Pericardium fibroblast (primary cell): ENCODE measurements around the gene IL11RA. TPM values are rescaled to one million over a fixed set of nuclear protein-coding genes. Genes with fewer than 3 reads are reported as not detected.

Source experiments
- total RNA-seq: library from RNA; depleted of rRNA; stranded (reverse); fragments of >200 nt; gene quantifications from 2 replicates; pipeline ENCODE4 v1.2.3, GENCODE V29; 2015

Gene IL11RA
- 40.8 and 72.8 TPM in 2 replicates for total RNA-seq

GRCh38 chr9:34651876-34652601, at the start of gene IL11RA:
TSS of gene IL11RA (plus strand) at chr9:34652185. CDS start at chr9:34655218, 3,033 bp downstream.

GRCh38 chr9:34611811-34612787, 39.9 kb upstream of the IL11RA start, which contains the start of gene RPP25L:
TSS of gene RPP25L (minus strand) at chr9:34612097. CDS start at chr9:34611296, 801 bp downstream.

GRCh38 chr9:34620061-34620994, 31.7 kb upstream of the IL11RA start, which contains the start of gene DCTN3:
TSS of gene DCTN3 (minus strand) at chr9:34620495. CDS start at chr9:34620464, 31 bp downstream.

GRCh38 chr9:34628656-34629490, 23.1 kb upstream of the IL11RA start, which contains the start of gene ARID3C:
TSS of gene ARID3C (minus strand) at chr9:34629066. CDS start at chr9:34628014, 1,052 bp downstream.

GRCh38 chr9:34637356-34638137, 14.4 kb upstream of the IL11RA start, which contains the start of gene SIGMAR1:
TSS of gene SIGMAR1 (minus strand) at chr9:34637787. CDS start at chr9:34637697, 90 bp downstream.

GRCh38 chr9:34646211-34647083, 5.5 kb upstream of the IL11RA start, which contains the start of gene GALT:
TSS of gene GALT (plus strand) at chr9:34646675. CDS start at chr9:34646705, 30 bp downstream.

GRCh38 chr9:34662526-34663302, 10.7 kb downstream of the IL11RA start, which contains the start of gene CCL27:
TSS of gene CCL27 (minus strand) at chr9:34662657. CDS start at chr9:34662633, 24 bp downstream.

GRCh38 chr9:34690983-34691935, 39.3 kb downstream of the IL11RA start, which contains the start of gene CCL19:
TSS of gene CCL19 (minus strand) at chr9:34691276. CDS start at chr9:34691139, 137 bp downstream.

GRCh38 chr9:34710023-34710422, 58.0 kb downstream of the IL11RA start, which contains the start of gene CCL21:
TSS of gene CCL21 (minus strand) at chr9:34710136. CDS start at chr9:34710066, 70 bp downstream.

Other genes starting within 250 kb of the IL11RA start
- gene FAM219A, start 193.6 kb upstream of the IL11RA start, total RNA-seq = 8.5 and 10.6 TPM in 2 replicates
- gene DNAI1, start 193.4 kb upstream of the IL11RA start, total RNA-seq = not detected in 2 replicates
- not detected in 2 replicates for gene ENHO, start 129.2 kb upstream of the IL11RA start, total RNA-seq
- 0.51 and 9.9 TPM in 2 replicates for gene CNTFR, start 62.5 kb upstream of the IL11RA start, total RNA-seq
- gene RPP25L, start 40.1 kb upstream of the IL11RA start, total RNA-seq = 28.8 and 32.9 TPM in 2 replicates
- 129 and 185 TPM in 2 replicates for gene DCTN3, start 31.7 kb upstream of the IL11RA start, total RNA-seq
- 0.35 and 1.2 TPM in 2 replicates for gene ARID3C, start 23.1 kb upstream of the IL11RA start, total RNA-seq
- 147 and 176 TPM in 2 replicates for gene SIGMAR1, start 14.4 kb upstream of the IL11RA start, total RNA-seq
- gene GALT, start 5.5 kb upstream of the IL11RA start, total RNA-seq = 23.7 and 43.3 TPM in 2 replicates
- 0.12 TPM in 1 of 2 replicates, not detected in the other for gene CCL27, start 10.5 kb downstream of the IL11RA start, total RNA-seq
- not detected in 2 replicates for gene CCL19, start 39.1 kb downstream of the IL11RA start, total RNA-seq
- 2.6 TPM in 1 of 2 replicates, not detected in the other for gene CCL21, start 58.0 kb downstream of the IL11RA start, total RNA-seq